Frontal cortex (tissue), 4 donors: Measurements from ENCODE around the gene AARSD1. TPM values are rescaled to one million over a fixed set of nuclear protein-coding genes. Genes with fewer than 3 reads are reported as not detected.
"Not testable (repeated sequence)": the region's sequence is repeated elsewhere in the genome, so short reads cannot be mapped to it uniquely, and the experiment has no call there.

Source experiments
- DNase-seq, 2 donors: peaks; one replicate each; pipeline ENCODE4 v3.0.0; 2012; ENCODE audit warnings: low spot score in 2 of 2
- FAIRE-seq: peaks from 2 replicates; lab custom pipeline; 2012; peaks lifted over from hg19 to GRCh38; lab: Jason Lieb, UNC
- total RNA-seq: library from RNA; depleted of rRNA; stranded (reverse); fragments of >200 nt; gene quantifications from one replicate; pipeline ENCODE4 v1.2.3, GENCODE V29; 2014
- donor health status: control.
- donor health status: control.
- donor health status: control.

AARSD1 gene
- total RNA-seq, 1 donor from 2014 or later: 28.5 TPM

GRCh38 chr17:42924891-42925290 is 39.4 kb downstream of the AARSD1 start:
- DNase-seq: no peak
- no peak for FAIRE-seq

GRCh38 chr17:42923472-42923871 is 40.8 kb downstream of the AARSD1 start:
- not testable (repeated sequence) for FAIRE-seq

GRCh38 chr17:42922294-42922693 is 42.0 kb downstream of the AARSD1 start:
- DNase-seq: no peak
- no peak for FAIRE-seq

More at GRCh38 chr17:42923472-42923871, 40.8 kb downstream of the AARSD1 start:
- DNase-seq: not testable (repeated sequence)

- no peak for FAIRE-seq
- no peak for DNase-seq
These were observed 43.3 kb downstream of the AARSD1 start for GRCh38 chr17:42920922-42921321.

- FAIRE-seq (no peak), DNase-seq (no peak)
These were observed 44.0 kb downstream of the AARSD1 start for GRCh38 chr17:42920106-42920900.

GRCh38 chr17:42919522-42920077 is 44.7 kb downstream of the AARSD1 start:
- DNase-seq, FAIRE-seq: not testable (repeated sequence)

GRCh38 chr17:42918902-42919521 is 45.2 kb downstream of the AARSD1 start:
- DNase-seq (no peak), FAIRE-seq (no peak)

GRCh38 chr17:42917236-42917603 is 47.0 kb downstream of the AARSD1 start:
- DNase-seq (no peak), FAIRE-seq (no peak)

GRCh38 chr17:42916388-42917235 is 47.6 kb downstream of the AARSD1 start:
- not testable (repeated sequence) for FAIRE-seq, DNase-seq

- FAIRE-seq, DNase-seq: not testable (repeated sequence)
These were observed 49.0 kb downstream of the AARSD1 start for GRCh38 chr17:42915288-42915687.

GRCh38 chr17:42913981-42914617 is 50.2 kb downstream of the AARSD1 start:
- no peak for DNase-seq
- no peak for FAIRE-seq

- no peak for FAIRE-seq
These were observed 50.7 kb downstream of the AARSD1 start for GRCh38 chr17:42913522-42913921.

GRCh38 chr17:42908872-42909700 is 55.2 kb downstream of the AARSD1 start:
- DNase-seq (no peak), FAIRE-seq (no peak)

More at GRCh38 chr17:42913522-42913921, 50.7 kb downstream of the AARSD1 start:
- DNase-seq: no peak

- DNase-seq (no peak), FAIRE-seq (no peak)
These were observed 57.3 kb downstream of the AARSD1 start for GRCh38 chr17:42906772-42907446.

GRCh38 chr17:42904110-42904469 is 60.2 kb downstream of the AARSD1 start:
- DNase-seq: no peak
- FAIRE-seq: no peak

GRCh38 chr17:42901535-42902229 is 62.6 kb downstream of the AARSD1 start:
- DNase-seq (no peak), FAIRE-seq (no peak)
